Neural cell (in vitro differentiated cells): ENCODE data around the gene DCST1.

Experiments
- CTCF ChIP-seq: fragments of 450-650 bp; IDR thresholded peaks from 2 replicates; pipeline ENCODE4 v1.5.1; 2014; ENCODE audit warnings: antibody characterized with exemption, mild to moderate bottlenecking, moderate library complexity; ENCODE audit not compliant: poor library complexity, severe bottlenecking
- EP300 ChIP-seq: fragments of 450-650 bp; conservative IDR thresholded peaks from 2 replicates; pipeline ENCODE4 v1.6.1; 2014; ENCODE audit warnings: antibody characterized with exemption, mild to moderate bottlenecking, moderate library complexity; ENCODE audit not compliant: poor library complexity, severe bottlenecking
- EZH2 ChIP-seq: fragments of 200-600, 300-800 bp; shearing (Covaris generic), sonication (generic); IDR thresholded peaks from 2 replicates; pipeline ENCODE4 v1.6.1; 2014; ENCODE audit warnings: antibody characterized with exemption, low read length, borderline replicate concordance, mild to moderate bottlenecking; ENCODE audit not compliant: insufficient read depth, poor library complexity, severe bottlenecking
- MXI1 ChIP-seq: fragments of 450-650 bp; conservative IDR thresholded peaks from 2 replicates; pipeline ENCODE4 v1.6.1; 2014; ENCODE audit warnings: antibody characterized with exemption, mild to moderate bottlenecking; ENCODE audit not compliant: poor library complexity, severe bottlenecking
- POLR2AphosphoS5 ChIP-seq: IDR thresholded peaks from 2 replicates; pipeline ENCODE4 v1.6.1; 2012
- RAD21 ChIP-seq: fragments of 450-650 bp; conservative IDR thresholded peaks from 2 replicates; pipeline ENCODE4 v1.6.1; 2014; ENCODE audit warnings: antibody characterized with exemption, mild to moderate bottlenecking, moderate library complexity
- SMC3 ChIP-seq: fragments of 450-650 bp; conservative IDR thresholded peaks from 2 replicates; pipeline ENCODE4 v1.6.1; 2014; ENCODE audit warnings: antibody characterized with exemption, mild to moderate bottlenecking, moderate library complexity; ENCODE audit not compliant: poor library complexity
- TAF1 ChIP-seq: IDR thresholded peaks from 2 replicates; pipeline ENCODE4 v1.6.1; 2012; ENCODE audit warnings: low read depth
- TF ChIP-seq, protein P1 (sequence below): IDR thresholded peaks from 2 replicates; pipeline ENCODE4 v1.6.1; 2012; ENCODE audit warnings: borderline replicate concordance

DNA sequence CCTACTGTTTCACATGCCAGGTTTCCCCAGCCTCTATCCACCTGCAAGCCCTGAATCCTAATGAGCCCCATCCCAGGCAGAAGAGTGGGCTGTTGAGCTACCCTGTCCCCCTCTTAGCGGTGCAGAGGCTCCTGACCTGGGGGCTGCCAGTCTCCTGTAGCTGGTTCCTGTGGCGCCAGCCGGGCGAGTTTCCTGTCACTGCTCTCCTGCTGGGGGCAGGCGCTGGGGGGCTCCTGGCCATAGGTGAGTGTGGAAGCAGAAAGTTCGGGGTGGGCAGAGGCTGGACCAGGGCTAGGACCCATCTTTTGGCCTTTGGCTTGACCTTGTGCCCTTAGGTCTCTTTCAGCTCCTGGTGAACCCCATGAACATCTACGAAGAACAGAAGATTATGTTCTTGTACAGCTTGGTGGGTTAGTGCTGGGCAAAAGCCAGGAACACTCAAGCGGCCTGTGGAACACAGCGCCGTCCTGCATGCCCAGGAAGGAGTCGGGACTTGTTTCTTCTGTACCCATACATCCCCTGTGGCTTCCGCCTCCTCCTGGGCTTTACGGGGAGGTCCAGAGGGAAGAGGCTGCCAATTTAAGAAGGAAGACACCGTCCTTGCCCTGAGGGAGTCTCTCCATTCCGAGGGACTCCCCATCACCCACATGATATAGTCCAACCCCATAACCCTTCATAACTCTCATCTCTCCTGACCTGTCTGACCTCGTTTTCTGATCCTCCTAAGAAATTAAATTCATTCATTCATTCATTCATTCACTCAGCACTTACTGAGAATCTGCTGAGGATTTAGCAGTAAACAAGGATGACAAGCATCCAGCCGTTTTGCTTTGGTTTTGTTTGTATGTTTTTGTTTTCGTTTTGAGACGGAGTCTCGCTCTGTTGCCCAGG, 939 bp downstream of the DCST1 start:
- TF ChIP-seq EZH2 (no peak), CTCF (no peak), RAD21 (no peak), POLR2AphosphoS5 (no peak), TAF1 (no peak), MXI1 (no peak), EP300 (no peak), SMC3 (no peak)
- TF ChIP-seq, protein P1, sequence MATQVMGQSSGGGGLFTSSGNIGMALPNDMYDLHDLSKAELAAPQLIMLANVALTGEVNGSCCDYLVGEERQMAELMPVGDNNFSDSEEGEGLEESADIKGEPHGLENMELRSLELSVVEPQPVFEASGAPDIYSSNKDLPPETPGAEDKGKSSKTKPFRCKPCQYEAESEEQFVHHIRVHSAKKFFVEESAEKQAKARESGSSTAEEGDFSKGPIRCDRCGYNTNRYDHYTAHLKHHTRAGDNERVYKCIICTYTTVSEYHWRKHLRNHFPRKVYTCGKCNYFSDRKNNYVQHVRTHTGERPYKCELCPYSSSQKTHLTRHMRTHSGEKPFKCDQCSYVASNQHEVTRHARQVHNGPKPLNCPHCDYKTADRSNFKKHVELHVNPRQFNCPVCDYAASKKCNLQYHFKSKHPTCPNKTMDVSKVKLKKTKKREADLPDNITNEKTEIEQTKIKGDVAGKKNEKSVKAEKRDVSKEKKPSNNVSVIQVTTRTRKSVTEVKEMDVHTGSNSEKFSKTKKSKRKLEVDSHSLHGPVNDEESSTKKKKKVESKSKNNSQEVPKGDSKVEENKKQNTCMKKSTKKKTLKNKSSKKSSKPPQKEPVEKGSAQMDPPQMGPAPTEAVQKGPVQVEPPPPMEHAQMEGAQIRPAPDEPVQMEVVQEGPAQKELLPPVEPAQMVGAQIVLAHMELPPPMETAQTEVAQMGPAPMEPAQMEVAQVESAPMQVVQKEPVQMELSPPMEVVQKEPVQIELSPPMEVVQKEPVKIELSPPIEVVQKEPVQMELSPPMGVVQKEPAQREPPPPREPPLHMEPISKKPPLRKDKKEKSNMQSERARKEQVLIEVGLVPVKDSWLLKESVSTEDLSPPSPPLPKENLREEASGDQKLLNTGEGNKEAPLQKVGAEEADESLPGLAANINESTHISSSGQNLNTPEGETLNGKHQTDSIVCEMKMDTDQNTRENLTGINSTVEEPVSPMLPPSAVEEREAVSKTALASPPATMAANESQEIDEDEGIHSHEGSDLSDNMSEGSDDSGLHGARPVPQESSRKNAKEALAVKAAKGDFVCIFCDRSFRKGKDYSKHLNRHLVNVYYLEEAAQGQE, result no peak
